NCI-H226 (cell line): ENCODE results near the gene GALNT11.
"Not testable (repeated sequence)": the region's sequence is repeated elsewhere in the genome, so short reads cannot be mapped to it uniquely, and the experiment has no call there.

Source experiments
- DNase-seq: peaks from one replicate; pipeline ENCODE4 v3.0.0-alpha.2; 2015

Gene GALNT11

DNA sequence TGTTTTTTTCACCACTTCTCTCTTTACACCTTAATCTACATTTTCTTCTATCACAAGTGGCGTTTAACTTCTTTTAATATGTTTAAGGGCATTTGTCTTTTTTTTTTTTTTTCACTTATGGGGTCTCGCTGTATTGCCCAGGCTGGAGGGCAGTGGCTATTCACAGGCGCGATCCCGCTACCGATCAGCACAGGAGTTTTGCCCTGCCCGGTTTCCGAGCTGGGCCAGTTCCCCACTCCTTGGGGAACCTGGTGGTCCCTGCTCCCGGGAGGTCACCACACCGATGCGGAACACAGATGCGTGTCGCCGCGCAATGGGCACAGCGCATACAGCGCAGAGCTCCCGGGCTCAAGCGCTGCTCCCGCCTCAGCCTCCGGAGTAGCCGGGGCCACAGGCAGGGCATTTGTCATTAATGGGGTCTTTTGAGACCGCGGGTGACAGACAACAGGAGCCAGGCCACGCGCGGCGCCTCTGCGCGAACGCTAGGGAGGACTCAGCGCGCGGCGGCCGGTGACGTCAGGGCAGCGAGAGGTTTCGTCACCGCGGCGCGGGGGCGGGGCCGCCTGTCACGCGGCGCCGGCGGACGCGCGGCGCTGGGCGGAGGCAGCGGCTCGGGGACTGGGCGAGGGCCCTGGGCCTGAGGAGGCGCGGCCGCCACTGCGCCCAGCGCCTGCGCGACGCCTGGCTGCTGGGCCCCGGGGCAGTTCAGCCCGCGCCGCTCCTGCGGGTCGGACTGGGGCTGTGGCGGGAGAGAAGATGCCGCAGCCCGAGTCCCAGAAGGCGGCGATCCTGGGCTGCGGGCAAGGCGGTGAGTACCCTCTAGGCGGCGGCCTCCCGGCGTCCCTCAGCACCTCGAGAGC, at the start of gene GALNT11:
GALNT11 (plus strand) TSS at position 598 of the 860 bp plus-strand sequence. CDS start 68,554 bp downstream, outside the sequence.
- DNase-seq: peak; percentile 79

GRCh38 chr7:151978616-151979015, 46.9 kb upstream of the GALNT11 start:
- no peak for DNase-seq

DNA sequence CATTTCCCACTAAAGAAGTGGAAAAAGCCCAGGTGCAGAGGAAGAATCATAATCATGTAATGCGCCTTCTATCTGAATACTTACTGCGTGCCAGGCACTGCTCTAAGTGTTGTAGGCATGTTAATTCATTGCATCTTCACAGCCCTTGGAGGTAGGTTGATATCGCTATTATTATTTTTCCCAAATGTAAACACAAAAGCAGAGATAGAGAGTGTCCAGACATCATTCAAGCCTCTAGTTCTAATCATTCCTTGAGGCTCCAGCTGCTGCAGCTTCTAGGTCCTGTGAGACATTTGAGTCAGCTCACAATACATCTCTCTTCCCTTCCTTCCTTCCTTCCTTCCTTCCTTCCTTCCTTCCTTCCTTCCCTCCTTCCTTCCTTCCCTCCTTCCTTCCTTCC, 44.3 kb upstream of the GALNT11 start:
- DNase-seq: no peak

- no peak for DNase-seq
Observed at GRCh38 chr7:151982806-151983205, 42.7 kb upstream of the GALNT11 start.

DNA sequence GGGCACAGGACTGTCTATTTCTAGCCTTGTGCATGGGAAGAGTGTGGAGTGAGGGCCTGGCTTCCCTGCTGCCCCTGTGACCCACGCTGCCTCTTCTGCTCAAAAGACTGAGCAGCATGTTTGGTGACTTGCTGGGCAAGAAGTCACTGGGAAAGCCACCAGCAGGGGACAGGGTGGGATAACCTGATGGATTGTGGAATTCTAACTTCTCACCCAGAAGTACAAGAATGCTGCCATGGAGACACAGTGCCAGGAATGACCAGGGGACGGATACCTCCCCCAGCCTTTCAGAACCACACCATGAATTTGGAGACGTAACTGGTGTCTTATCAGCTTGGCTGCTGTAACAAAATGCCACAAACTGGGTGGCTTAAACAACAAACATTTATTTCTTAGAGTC, 40.9 kb upstream of the GALNT11 start:
- no peak for DNase-seq

GRCh38 chr7:151987748-151988529, 37.5 kb upstream of the GALNT11 start:
- peak; percentile 51 for DNase-seq

GRCh38 chr7:151992375-151992774, 33.1 kb upstream of the GALNT11 start:
- no peak for DNase-seq

DNA sequence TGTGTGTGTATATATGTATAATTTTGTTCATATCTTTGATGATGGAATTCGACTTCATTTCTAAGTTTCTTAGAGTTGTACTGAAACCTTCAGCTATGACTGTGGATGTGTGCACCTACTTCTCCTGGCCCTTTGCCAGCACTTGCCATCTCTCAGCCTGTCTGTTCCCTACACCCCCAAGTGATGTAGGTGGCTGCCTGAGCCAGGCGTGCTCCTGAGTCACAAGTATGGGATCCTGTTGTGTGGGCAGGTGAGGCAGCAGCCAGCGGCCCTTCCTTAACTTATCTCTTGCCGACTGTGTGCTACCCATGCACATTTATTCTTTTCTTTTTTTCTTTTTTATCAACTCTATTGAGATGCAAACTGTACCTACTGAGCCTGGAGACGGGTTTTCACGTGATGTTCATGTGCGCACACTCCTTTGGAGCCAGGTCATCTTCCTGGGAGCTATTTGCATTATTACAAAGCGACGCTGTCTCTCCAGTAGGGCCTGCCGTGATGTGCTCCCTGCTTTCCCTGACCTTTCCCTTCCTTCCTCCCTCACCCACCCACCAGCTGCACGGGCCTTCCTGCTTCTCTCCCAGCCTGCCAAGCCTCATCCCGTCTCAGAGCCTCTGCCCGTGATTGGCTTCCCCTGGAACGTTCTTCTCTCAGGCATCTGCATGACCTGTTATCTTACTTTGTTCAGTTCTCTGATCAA, 31.3 kb upstream of the GALNT11 start:
- no peak for DNase-seq

DNA sequence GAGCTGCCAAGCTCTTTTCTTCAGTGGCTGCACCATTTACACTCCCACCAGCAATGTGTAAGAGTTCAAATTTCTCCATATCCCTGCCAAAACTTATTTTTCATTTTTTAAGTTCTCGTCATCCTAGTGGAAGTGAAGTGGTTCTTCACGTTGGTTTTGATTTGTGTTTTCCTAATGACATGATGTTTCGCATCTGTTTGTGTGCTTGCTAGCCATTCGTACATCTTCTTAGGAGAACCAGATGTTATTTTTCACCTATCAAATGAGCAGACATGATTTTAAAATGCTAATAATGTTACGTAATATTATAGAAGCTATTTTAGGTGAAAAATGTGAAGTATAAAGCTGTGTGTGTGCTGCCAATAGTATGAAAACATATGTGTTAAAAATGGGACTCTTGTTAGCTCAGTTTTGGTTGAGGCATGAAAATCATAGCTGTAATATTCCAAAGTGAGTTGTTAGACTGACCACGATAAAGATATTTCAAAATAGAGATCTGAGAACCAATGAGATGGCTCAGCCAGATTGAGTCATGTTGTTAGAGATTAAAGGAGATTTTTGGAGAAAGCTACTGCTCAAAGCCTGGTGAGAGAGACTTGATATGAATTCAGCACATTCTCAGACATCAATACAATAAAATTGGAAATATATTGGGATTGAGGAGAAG, 25.9 kb upstream of the GALNT11 start:
- peak; percentile 48 for DNase-seq

GRCh38 chr7:152000191-152000590, 25.3 kb upstream of the GALNT11 start:
- peak; percentile 33 for DNase-seq

GRCh38 chr7:152006336-152006735, 19.1 kb upstream of the GALNT11 start:
- peak; percentile 52 for DNase-seq

- DNase-seq: peak; percentile 50
Observed at GRCh38 chr7:152011860-152012259, 13.6 kb upstream of the GALNT11 start.

DNA sequence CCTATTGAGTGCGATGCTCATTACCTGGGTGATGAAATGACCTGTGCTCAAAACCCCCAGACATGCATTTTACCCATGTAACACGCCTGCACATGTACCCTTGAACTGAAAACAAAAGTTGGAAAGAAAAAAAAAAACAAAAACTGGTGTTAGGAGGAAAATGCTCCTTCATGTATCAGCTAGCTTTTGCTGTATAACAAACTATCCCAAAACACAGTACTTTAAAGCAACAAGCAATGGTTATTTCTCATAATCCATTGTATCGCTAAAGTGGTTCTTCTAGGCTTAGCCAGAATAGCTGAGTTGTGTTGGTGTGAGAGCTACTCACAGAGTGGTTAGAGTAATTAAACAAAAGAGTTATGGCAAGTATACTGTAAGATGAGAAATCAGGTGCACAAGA, 12.2 kb upstream of the GALNT11 start:
- no peak for DNase-seq

- DNase-seq: no peak
Observed at GRCh38 chr7:152013974-152014373, 11.5 kb upstream of the GALNT11 start.

DNA sequence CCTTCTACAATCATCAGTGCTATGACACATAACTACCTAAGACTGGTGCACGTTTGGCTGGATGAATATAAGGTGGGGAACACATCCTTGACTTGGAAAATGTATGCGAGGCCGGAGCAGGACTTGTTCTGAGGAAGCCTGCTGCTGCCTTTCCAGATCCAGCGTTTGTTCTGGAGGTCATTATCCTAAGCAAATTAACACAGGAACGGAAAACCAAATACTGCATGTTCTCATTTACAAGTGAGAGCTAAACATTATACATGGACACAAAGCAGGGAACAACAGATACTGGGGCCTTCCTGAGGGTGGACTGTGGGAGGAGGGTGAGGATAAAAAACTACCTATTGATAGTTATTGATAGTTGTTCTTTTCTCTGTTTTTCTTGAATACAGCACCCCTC, 10.8 kb upstream of the GALNT11 start:
- no peak for DNase-seq

GRCh38 chr7:152015600-152015999, 9.9 kb upstream of the GALNT11 start:
- no peak for DNase-seq

GRCh38 chr7:152016947-152017346, 8.5 kb upstream of the GALNT11 start:
- no peak for DNase-seq

DNA sequence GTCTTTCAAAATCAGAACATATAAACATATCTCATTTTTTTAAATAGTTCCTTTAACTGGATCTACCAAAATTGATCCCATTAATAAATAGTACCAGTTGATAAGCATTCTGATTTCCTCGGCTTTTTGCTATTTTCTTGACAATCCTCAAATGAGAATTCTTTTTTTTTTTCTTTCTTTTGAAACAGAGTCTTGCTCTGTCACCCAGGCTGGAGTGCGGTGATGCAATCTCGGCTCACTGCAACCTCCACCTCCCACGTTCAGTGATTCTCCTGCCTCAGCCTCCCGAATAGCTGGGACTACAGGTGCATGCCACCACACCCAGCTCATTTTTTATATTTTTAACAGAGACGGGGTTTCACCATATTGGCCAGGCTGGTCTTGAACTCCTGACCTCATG, 7.8 kb upstream of the GALNT11 start:
- not testable (repeated sequence) for DNase-seq

DNA sequence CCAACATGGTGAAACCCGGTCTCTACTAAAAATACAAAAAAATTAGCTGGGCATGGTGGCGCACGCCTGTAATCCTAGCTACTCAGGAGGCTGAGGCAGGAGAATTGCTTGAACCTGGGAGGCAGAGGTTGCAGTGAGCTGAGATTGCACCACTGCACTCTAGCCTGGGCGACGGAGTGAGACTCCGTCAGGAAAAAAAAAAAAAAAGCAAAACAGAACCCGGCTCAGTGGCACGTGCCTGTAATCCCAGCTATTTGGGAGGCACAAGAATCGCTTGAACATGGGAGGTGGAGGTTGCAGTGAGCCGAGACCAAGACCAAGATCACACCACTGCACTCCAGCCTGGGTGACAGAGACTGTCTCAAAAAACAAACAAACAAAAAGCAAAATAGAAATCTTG, 3.7 kb upstream of the GALNT11 start:
- not testable (repeated sequence) for DNase-seq

DNA sequence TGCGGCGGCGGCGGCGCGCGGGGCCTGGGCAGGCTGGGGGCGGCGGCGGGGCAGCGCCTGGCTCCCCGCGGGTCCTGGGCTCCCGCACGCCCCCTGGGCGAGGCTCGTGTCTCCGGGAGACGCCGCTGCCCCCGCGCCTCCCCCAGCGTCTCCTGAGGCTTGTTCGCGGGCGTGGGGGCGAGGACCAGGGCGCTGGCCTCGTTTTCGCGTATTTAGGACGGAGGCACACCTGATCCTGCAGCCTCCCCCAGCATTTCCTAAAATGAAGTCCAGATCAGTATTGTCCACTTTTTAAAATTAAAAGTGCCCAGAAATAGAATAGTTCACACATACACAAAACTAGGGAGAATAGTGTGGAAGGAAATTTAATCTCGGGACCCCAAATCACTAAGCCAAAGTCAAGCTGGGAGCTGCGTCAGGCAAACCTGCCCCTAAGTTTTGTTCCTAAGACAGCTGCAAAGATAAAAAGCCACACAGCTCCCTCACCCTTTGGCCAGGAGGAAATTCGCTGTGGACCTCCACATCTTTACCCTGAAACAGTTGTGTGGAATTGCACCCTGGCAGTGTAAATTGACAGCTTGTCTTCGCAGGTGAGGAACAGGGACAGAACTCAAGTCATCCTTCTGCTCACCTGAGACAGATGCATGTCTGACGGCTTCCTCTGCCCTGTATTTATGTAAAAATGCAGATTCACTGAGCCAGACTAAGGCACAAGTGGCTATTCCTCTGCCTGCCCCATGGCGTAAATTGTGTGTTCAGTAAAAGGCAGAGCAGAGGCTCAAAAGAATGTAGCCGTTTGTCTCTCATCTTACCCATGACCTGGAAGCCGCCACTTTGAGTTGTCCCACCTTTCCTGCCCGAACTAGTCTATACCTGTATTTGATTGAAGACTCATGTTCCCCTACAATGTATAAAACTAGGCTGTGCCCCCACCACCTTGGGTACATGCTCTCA, 740 bp downstream of the GALNT11 start:
- DNase-seq: no peak
